ENCODE data around the gene HNRNPH2. TPM values are rescaled to one million over a fixed set of nuclear protein-coding genes. Genes with fewer than 3 reads are reported as not detected.

The HNRNPH2 gene
- total and polyA plus RNA-seq, 10 of the 15 experiments (the other 5 are each of a cell fraction or from before 2014, with no cell fraction given) = 34.5 to 102 (median 61.4) TPM

DNA sequence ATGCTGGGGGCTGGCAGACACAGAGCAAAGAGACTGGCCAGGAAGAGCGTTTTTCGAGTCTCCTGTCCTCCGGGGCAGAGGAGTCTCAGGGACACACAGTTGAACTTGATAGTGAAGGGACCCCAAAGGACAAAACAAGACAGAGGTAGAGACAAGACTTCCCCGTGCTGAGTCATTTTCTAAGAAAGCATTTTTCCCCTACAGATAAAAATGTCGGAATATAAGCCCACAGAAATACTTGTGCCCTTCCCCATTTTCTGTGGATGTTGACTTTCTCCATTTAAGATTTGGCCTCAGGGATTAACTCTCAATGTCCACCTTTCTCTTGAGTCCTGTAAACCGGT, 21.5 kb upstream of the HNRNPH2 start:
- WGBS (ENCODE audit: insufficient coverage, insufficient replicate concordance, low lambda C conversion rate, missing lambda C conversion rate) = 4% methylated on average over 6 of the region's 6 CpGs
- no peak for TF ChIP-seq NR2C2 (IDR thresholded peaks at IDR 0.05; ENCODE audit: borderline replicate concordance, control insufficient read depth, insufficient read length, low read depth)
- no peak for TF ChIP-seq ZNF622 (IDR thresholded peaks at IDR 0.05)
- no peak for TF ChIP-seq MYB (IDR thresholded peaks at IDR 0.05; ENCODE audit: borderline replicate concordance, low read depth, low read length)
- no peak for TF ChIP-seq ZNF207 (IDR thresholded peaks at IDR 0.05; ENCODE audit: borderline replicate concordance)
- no peak for TF ChIP-seq GATAD2B (conservative IDR thresholded peaks at IDR 0.05; ENCODE audit: low read depth)
- no peak for TF ChIP-seq IKZF1 (conservative IDR thresholded peaks at IDR 0.05)
- no peak for TF ChIP-seq RELA (IDR thresholded peaks at IDR 0.05; ENCODE audit: borderline replicate concordance, partially characterized antibody)
- TF ChIP-seq ETV6 (conservative IDR thresholded peaks at IDR 0.05 in 1 of 2, IDR thresholded peaks at IDR 0.05 in 1 of 2; ENCODE audit: borderline replicate concordance in 1 of 2, low read depth in 1 of 2) = no peak
- TF ChIP-seq SRF (IDR thresholded peaks at IDR 0.05; ENCODE audit: low read depth in 2 of 2, low read length in 2 of 2) = no peak
- TF ChIP-seq, protein P1, sequence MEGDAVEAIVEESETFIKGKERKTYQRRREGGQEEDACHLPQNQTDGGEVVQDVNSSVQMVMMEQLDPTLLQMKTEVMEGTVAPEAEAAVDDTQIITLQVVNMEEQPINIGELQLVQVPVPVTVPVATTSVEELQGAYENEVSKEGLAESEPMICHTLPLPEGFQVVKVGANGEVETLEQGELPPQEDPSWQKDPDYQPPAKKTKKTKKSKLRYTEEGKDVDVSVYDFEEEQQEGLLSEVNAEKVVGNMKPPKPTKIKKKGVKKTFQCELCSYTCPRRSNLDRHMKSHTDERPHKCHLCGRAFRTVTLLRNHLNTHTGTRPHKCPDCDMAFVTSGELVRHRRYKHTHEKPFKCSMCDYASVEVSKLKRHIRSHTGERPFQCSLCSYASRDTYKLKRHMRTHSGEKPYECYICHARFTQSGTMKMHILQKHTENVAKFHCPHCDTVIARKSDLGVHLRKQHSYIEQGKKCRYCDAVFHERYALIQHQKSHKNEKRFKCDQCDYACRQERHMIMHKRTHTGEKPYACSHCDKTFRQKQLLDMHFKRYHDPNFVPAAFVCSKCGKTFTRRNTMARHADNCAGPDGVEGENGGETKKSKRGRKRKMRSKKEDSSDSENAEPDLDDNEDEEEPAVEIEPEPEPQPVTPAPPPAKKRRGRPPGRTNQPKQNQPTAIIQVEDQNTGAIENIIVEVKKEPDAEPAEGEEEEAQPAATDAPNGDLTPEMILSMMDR (IDR thresholded peaks at IDR 0.05 in 2 of 3, conservative IDR thresholded peaks at IDR 0.05 in 1 of 3; ENCODE audit: control insufficient read depth in 2 of 3, extremely low read depth in 1 of 3, insufficient read depth in 1 of 3, low read depth in 3 of 3, low read length in 3 of 3) = no peak
- TF ChIP-seq ZZZ3 (IDR thresholded peaks at IDR 0.05; ENCODE audit: control insufficient read depth, insufficient read length, low read depth) = no peak
- TF ChIP-seq, protein P2, sequence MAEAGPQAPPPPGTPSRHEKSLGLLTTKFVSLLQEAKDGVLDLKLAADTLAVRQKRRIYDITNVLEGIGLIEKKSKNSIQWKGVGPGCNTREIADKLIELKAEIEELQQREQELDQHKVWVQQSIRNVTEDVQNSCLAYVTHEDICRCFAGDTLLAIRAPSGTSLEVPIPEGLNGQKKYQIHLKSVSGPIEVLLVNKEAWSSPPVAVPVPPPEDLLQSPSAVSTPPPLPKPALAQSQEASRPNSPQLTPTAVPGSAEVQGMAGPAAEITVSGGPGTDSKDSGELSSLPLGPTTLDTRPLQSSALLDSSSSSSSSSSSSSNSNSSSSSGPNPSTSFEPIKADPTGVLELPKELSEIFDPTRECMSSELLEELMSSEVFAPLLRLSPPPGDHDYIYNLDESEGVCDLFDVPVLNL (IDR thresholded peaks at IDR 0.05; ENCODE audit: low read depth, low read length) = no peak
- TF ChIP-seq TBL1XR1 (IDR thresholded peaks at IDR 0.05; ENCODE audit: low read depth, low read length) = no peak
- no peak for TF ChIP-seq NFIC (IDR thresholded peaks at IDR 0.05; ENCODE audit: low read depth, low read length)
- TF ChIP-seq, protein P3, sequence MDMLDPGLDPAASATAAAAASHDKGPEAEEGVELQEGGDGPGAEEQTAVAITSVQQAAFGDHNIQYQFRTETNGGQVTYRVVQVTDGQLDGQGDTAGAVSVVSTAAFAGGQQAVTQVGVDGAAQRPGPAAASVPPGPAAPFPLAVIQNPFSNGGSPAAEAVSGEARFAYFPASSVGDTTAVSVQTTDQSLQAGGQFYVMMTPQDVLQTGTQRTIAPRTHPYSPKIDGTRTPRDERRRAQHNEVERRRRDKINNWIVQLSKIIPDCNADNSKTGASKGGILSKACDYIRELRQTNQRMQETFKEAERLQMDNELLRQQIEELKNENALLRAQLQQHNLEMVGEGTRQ (IDR thresholded peaks at IDR 0.05; ENCODE audit: borderline replicate concordance, low read depth, low read length) = no peak
- no peak for TF ChIP-seq POLR2A (IDR thresholded peaks at IDR 0.05; ENCODE audit: low read depth, low read length)
- TF ChIP-seq, protein P4, sequence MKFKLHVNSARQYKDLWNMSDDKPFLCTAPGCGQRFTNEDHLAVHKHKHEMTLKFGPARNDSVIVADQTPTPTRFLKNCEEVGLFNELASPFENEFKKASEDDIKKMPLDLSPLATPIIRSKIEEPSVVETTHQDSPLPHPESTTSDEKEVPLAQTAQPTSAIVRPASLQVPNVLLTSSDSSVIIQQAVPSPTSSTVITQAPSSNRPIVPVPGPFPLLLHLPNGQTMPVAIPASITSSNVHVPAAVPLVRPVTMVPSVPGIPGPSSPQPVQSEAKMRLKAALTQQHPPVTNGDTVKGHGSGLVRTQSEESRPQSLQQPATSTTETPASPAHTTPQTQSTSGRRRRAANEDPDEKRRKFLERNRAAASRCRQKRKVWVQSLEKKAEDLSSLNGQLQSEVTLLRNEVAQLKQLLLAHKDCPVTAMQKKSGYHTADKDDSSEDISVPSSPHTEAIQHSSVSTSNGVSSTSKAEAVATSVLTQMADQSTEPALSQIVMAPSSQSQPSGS (IDR thresholded peaks at IDR 0.05; ENCODE audit: low read length) = no peak
- H2AFZ ChIP-seq (ENCODE audit: control insufficient read depth, low read depth, low read length) = peak overlapping the region; percentile 44
- H3K9me3 ChIP-seq (replicated peaks; ENCODE audit: control insufficient read depth, insufficient read depth, low read length) = no peaks in the 10 kb centered on the region
- H3K36me3 ChIP-seq (ENCODE audit: control insufficient read depth in 2 of 2, insufficient read depth in 2 of 2, low read length in 1 of 2) = no peaks in the 10 kb centered on the region
- ChIA-PET POLR2A (interaction anchor here (0.7 to 1.1 kb wide), 3 partner anchors 8 to 34 kb away, joined by 3 read pairs; no protein-coding TSS in a partner anchor), CTCF (interaction anchor here (1.5 kb wide), 1 partner anchor 11 kb away, joined by 3 read pairs; no protein-coding TSS in a partner anchor), SMC1A (ENCODE audit: uncharacterized antibody, unreplicated experiment) (no interaction called here), RAD21 (ENCODE audit: unreplicated experiment) (no interaction called here)
- H3K4me1 ChIP-seq (ENCODE audit: control insufficient read depth, insufficient read depth, low read length) = no peaks in the 10 kb centered on the region
- peak overlapping the region; percentile 55 for H3K9ac ChIP-seq (ENCODE audit: control insufficient read depth, insufficient read depth, low read length)
- FAIRE-seq (no peak), ATAC-seq (no peak), DNase-seq (ENCODE audit: low read depth, low spot score) (no peak)
- intact Hi-C loops (cut with micrococcal nuclease; ENCODE audit: unreplicated experiment) = loop anchor here (5.0 kb wide), 1 partner anchor 39 kb away; the partner anchor contains the start of gene TIMM8A
- peak overlapping the region; percentile 82 for H3K4me2 ChIP-seq (ENCODE audit: control insufficient read depth, insufficient read depth)
- no peaks in the 10 kb centered on the region for H3K27me3 ChIP-seq (replicated peaks in 1 of 2; ENCODE audit: control insufficient read depth in 2 of 2, insufficient read depth in 2 of 2, low read length in 1 of 2)
- peaks cover 44% of the 10 kb centered on the region for H3K79me2 ChIP-seq (ENCODE audit: control insufficient read depth, insufficient read depth, low read length)
- in situ Hi-C loops (cut with MboI) = no loop called here
- no TSS peak for BruUV-seq (replicated peaks)
- H3K4me3 ChIP-seq = peak overlapping the region; percentile 46; the same call in 1 of the 2 replicates
- H4K20me1 ChIP-seq (ENCODE audit: control insufficient read depth, insufficient read depth) = no peaks in the 10 kb centered on the region
- peak overlapping the region; percentile 77 for H3K27ac ChIP-seq (ENCODE audit: control insufficient read depth, insufficient read depth)
